Keratinocyte (primary cell): ENCODE data around the gene VAMP2. TPM values are rescaled to one million over a fixed set of nuclear protein-coding genes. Genes with fewer than 3 reads are reported as not detected.

Source experiments
- DNase-seq: peaks from one replicate; pipeline ENCODE4 v3.0.0-alpha.2; 2011; ENCODE audit warnings: low read depth, missing footprints, low spot score
- FAIRE-seq: peaks from 2 replicates; lab custom pipeline; 2011; peaks lifted over from hg19 to GRCh38; lab: Jason Lieb, UNC
- H2AFZ ChIP-seq: 2 replicates; pipeline ENCODE4 v1.6.0; 2012; ENCODE audit warnings: low read length, control low read depth, inconsistent platforms; ENCODE audit not compliant: control insufficient read depth
- H3K27ac ChIP-seq: 2 replicates; pipeline ENCODE4 v1.5.1; 2011; ENCODE audit warnings: low read length; ENCODE audit not compliant: control insufficient read depth, insufficient read depth
- H3K27me3 ChIP-seq: 3 replicates; pipeline ENCODE4 v1.6.0; 2011; ENCODE audit warnings: low read length; ENCODE audit not compliant: control insufficient read depth, insufficient read depth; ENCODE audit errors: extremely low read depth
- H3K36me3 ChIP-seq, 2 experiments: 2 replicates in 1 of 2; 3 replicates in 1 of 2; pipeline ENCODE4 v1.5.1; 2011; ENCODE audit warnings: low read length in 2 of 2, mild to moderate bottlenecking in 1 of 2; ENCODE audit not compliant: control insufficient read depth in 2 of 2, insufficient read depth in 2 of 2; ENCODE audit errors: extremely low read depth in 1 of 2
- H3K4me1 ChIP-seq: 3 replicates; pipeline ENCODE4 v1.5.1; 2011; ENCODE audit warnings: low read length; ENCODE audit not compliant: control insufficient read depth, insufficient read depth; ENCODE audit errors: extremely low read depth
- H3K4me2 ChIP-seq: 3 replicates; pipeline ENCODE4 v1.6.0; 2011; ENCODE audit warnings: low read depth, low read length; ENCODE audit not compliant: control insufficient read depth, insufficient read depth; ENCODE audit errors: extremely low read depth
- H3K4me3 ChIP-seq, 3 experiments: fragments of 200-600 bp in 1 of 3; sonication (generic) in 1 of 3; 2 replicates in 2 of 3; 3 replicates in 1 of 3; pipeline ENCODE4 v1.5.1; 2011 to 2016; ENCODE audit warnings: low read length in 3 of 3, mild to moderate bottlenecking in 3 of 3, control low read depth in 2 of 3, inconsistent platforms in 1 of 3, low read depth in 1 of 3, mixed read lengths in 1 of 3, mixed run types in 1 of 3, moderate library complexity in 1 of 3; ENCODE audit not compliant: control insufficient read depth in 2 of 3, insufficient read depth in 2 of 3; ENCODE audit errors: extremely low read depth in 1 of 3
- H3K79me2 ChIP-seq: 2 replicates; pipeline ENCODE4 v1.6.0; 2012; ENCODE audit warnings: low read length; ENCODE audit not compliant: control insufficient read depth, insufficient read depth
- H3K9ac ChIP-seq: 3 replicates; pipeline ENCODE4 v1.6.0; 2011; ENCODE audit warnings: low read length; ENCODE audit not compliant: control insufficient read depth, insufficient read depth; ENCODE audit errors: extremely low read depth
- H3K9me1 ChIP-seq: 3 replicates; pipeline ENCODE4 v1.6.0; 2011; ENCODE audit warnings: low read length; ENCODE audit not compliant: control insufficient read depth, insufficient read depth; ENCODE audit errors: extremely low read depth
- H3K9me3 ChIP-seq: 2 replicates; pipeline ENCODE4 v1.5.1; 2012; ENCODE audit warnings: low read depth, low read length; ENCODE audit not compliant: control insufficient read depth
- H4K20me1 ChIP-seq: 3 replicates; pipeline ENCODE4 v1.6.0; 2011; ENCODE audit warnings: low read length; ENCODE audit not compliant: control insufficient read depth, insufficient read depth; ENCODE audit errors: extremely low read depth
- EZH2 ChIP-seq: IDR thresholded peaks from one replicate; pipeline ENCODE4 v1.6.1; 2012; ENCODE audit warnings: inconsistent platforms, mild to moderate bottlenecking, low read length, moderate library complexity
- dilution Hi-C: fragments of 300-500 bp; cut with MboI; formaldehyde crosslinking; loops from one replicate; pipeline ENCODE4 v1.7.0; 2020; ENCODE audit warnings: low sequenced_read_pairs; ENCODE audit not compliant: extremely low pct_ligation_motif_present
- polyA plus RNA-seq, 5 experiments: library from polyadenylated mRNA; depleted of rRNA in 3 of 5; stranded (reverse) in 3 of 5; stranded (forward) in 1 of 5; unstranded in 1 of 5; fragments of >200 nt; gene quantifications; 1 replicate in 1 of 5; 2 replicates in 3 of 5; 3 replicates in 1 of 5; pipeline versions ENCODE4 v1.2.1 to v1.2.3, GENCODE V29; 2011 to 2012; ENCODE audit warnings: missing spikeins in 2 of 5, low read depth in 1 of 5, low replicate concordance in 1 of 5
- TF ChIP-seq, protein P1 (sequence below), 3 experiments: IDR thresholded peaks in 1 of 3; conservative IDR thresholded peaks in 1 of 3; optimal IDR thresholded peaks in 1 of 3; 2 replicates in 2 of 3; 3 replicates in 1 of 3; pipeline versions ENCODE3 to v1.5.1; 2011; ENCODE audit warnings: low read length in 3 of 3, mild to moderate bottlenecking in 3 of 3, moderate library complexity in 2 of 3, control low read depth in 1 of 3, inconsistent platforms in 1 of 3; ENCODE audit not compliant: insufficient read depth in 2 of 3; ENCODE audit errors: extremely low read depth in 1 of 3

Gene VAMP2
- polyA plus RNA-seq, 1 donor (not counting 4 experiments of a cell fraction or from before 2014, with no cell fraction given), result 9.8 TPM

DNA sequence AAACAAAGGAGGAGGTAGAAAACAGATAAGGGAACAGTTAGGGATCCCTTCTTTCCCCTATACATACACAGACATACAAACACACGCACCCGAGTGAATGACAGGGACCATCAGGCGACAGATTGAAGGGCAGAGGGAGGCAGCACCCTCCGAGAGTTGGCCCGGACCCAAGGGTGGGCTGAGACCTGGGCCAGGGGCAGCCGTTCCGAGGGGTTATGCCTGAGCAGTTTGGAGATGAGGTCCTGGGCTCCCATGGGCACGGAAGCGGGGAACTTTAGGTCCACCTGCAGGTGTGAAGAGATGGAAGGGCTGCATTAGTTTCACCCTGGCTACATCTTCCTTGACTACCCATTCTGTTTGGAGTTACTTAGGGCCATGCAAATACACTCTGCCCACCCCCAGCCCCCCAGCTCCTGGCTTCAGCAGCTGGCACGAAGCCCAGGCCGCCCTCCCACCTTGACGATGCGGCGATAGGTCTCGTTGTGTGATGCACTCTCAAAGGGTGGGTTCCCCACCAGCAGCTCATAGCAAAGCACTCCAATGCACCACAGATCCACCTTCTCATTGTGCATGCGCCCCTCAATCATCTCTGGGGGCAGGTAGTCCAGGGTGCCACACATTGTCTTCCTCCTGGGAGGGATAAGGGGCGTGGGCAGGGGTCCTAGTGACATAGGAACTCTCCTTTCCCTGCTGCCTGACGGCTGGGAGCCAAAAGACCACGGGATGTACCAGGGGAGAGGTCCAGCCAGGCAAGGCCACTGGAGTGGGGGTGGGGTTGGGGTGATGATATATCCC, 42.2 kb upstream of the VAMP2 start:
- no peak for TF ChIP-seq EZH2
- TF ChIP-seq, protein P1, sequence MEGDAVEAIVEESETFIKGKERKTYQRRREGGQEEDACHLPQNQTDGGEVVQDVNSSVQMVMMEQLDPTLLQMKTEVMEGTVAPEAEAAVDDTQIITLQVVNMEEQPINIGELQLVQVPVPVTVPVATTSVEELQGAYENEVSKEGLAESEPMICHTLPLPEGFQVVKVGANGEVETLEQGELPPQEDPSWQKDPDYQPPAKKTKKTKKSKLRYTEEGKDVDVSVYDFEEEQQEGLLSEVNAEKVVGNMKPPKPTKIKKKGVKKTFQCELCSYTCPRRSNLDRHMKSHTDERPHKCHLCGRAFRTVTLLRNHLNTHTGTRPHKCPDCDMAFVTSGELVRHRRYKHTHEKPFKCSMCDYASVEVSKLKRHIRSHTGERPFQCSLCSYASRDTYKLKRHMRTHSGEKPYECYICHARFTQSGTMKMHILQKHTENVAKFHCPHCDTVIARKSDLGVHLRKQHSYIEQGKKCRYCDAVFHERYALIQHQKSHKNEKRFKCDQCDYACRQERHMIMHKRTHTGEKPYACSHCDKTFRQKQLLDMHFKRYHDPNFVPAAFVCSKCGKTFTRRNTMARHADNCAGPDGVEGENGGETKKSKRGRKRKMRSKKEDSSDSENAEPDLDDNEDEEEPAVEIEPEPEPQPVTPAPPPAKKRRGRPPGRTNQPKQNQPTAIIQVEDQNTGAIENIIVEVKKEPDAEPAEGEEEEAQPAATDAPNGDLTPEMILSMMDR (optimal IDR thresholded peaks at IDR 0.05 in 1 of 3, IDR thresholded peaks at IDR 0.05 in 1 of 3, conservative IDR thresholded peaks at IDR 0.05 in 1 of 3; ENCODE audit: extremely low read depth in 1 of 3, insufficient read depth in 2 of 3, low read length in 3 of 3), result no peak
- Histone ChIP-seq H3K36me3 (peaks cover 0 to 9% of the 10 kb centered on the region in 2 experiments), H2AFZ (no peak overlapping the region), H3K9ac (no peak overlapping the region), H3K4me1 (peaks cover 11% of the 10 kb centered on the region), H3K4me2 (no peak overlapping the region), H3K27ac (no peak overlapping the region), H4K20me1 (no peaks in the 10 kb centered on the region), H3K79me2 (peaks cover 26% of the 10 kb centered on the region), H3K9me1 (no peaks in the 10 kb centered on the region), H3K4me3 (no peak overlapping the region), H3K9me3 (no peaks in the 10 kb centered on the region), H3K27me3 (no peaks in the 10 kb centered on the region)
- FAIRE-seq (no peak), DNase-seq (no peak)
- dilution Hi-C loops, result no loop called here

DNA sequence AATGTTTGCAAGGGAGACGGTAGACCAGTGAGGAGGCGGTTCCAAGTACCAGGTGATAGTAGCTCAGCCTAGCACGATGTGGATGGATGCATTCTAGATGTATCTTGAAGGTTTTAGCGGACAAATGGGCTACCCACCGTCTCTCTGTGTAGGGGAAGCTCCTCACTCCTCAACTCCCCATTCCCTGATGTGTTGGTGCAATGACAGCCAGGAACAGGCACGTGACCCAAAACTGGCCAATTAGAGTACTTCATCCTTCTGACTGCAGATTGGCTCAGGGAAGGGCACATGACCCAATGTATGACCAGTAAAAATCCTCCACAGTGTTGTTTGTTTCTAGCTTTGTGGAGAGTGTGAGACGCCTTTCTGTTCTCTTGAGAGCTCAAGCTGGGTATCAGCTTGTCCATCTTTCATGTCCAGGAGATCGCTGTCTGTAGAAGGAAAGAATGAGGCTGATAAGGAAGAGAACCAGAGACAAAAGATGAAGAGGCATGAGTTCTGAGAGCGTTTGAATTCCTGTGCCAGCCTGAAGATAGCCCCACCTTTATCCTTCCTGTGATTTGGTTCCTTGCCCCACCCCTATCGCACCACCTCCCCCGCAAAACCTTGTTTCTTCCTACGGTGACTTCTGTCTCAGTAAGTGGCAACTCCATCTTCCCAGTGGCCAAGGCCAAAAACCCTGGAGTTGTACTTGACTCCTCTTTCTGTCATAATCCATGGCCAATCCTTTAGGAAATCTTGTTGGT, 29.5 kb upstream of the VAMP2 start:
- DNase-seq, result no peak
- Histone ChIP-seq H3K9me1 (no peaks in the 10 kb centered on the region), H3K27me3 (no peaks in the 10 kb centered on the region), H3K36me3 (no peaks in the 10 kb centered on the region), H3K9me3 (no peaks in the 10 kb centered on the region), H3K4me1 (peaks cover 28% of the 10 kb centered on the region), H2AFZ (peak overlapping the region; percentile 96), H3K79me2 (peaks cover 14% of the 10 kb centered on the region), H3K27ac (peak overlapping the region; percentile 90), H3K4me3 (peak overlapping the region; percentile 27 to 73 (median 55)), H4K20me1 (no peaks in the 10 kb centered on the region), H3K9ac (peak overlapping the region; percentile 81), H3K4me2 (peak overlapping the region; percentile 92)
- no peak for TF ChIP-seq EZH2
- TF ChIP-seq, protein P1 (optimal IDR thresholded peaks at IDR 0.05 in 1 of 3, IDR thresholded peaks at IDR 0.05 in 1 of 3, conservative IDR thresholded peaks at IDR 0.05 in 1 of 3; ENCODE audit: extremely low read depth in 1 of 3, insufficient read depth in 2 of 3, low read length in 3 of 3), result no peak
- peak; percentile 91 for FAIRE-seq
- dilution Hi-C loops, result no loop called here
